Measurements from ENCODE around the gene DOC2A. TPM values are rescaled to one million over a fixed set of nuclear protein-coding genes. Genes with fewer than 3 reads are reported as not detected.

Gene DOC2A
- total and polyA plus RNA-seq, 2 of the 4 experiments (the other 2 are of a cell fraction): under 0.01 to 0.48 TPM

GRCh38 chr16:29972992-29973383 lies 37.8 kb downstream of the DOC2A start (continued):
- TF ChIP-seq POLR2A (IDR thresholded peaks at IDR 0.05; ENCODE audit: low read depth, low read length) (no peak), CTCF (conservative IDR thresholded peaks at IDR 0.05; ENCODE audit: low read depth, low read length) (no peak)

- H2BK15ac ChIP-seq (ENCODE audit: low read depth, low read length): no peak overlapping the region
- no peak overlapping the region for H2BK20ac ChIP-seq (ENCODE audit: low read depth, low read length)
- no peak overlapping the region for H2BK120ac ChIP-seq (ENCODE audit: low read depth, low read length)
- no peak overlapping the region for H3K56ac ChIP-seq (ENCODE audit: extremely low read depth, insufficient read depth, low read length)
- H2AK9ac ChIP-seq (replicated peaks; ENCODE audit: low read depth, low read length, poor library complexity): no peak overlapping the region
- in situ Hi-C loops (cut with MboI; ENCODE audit: low sequenced_read_pairs): no loop called here
- peaks cover 18% of the 10 kb centered on the region for H3K9me1 ChIP-seq (ENCODE audit: insufficient read depth, low read length)
- no peak overlapping the region for H3K14ac ChIP-seq (replicated peaks; ENCODE audit: low read depth, low read length)
- no peaks in the 10 kb centered on the region for H3K27me3 ChIP-seq (ENCODE audit: control insufficient read depth, insufficient read depth, low read length)
- intact Hi-C loops (cut with micrococcal nuclease): loop anchor here (2.0 to 5.0 kb wide), 2 partner anchors 45 to 110 kb away; partner anchors contain the start of genes CDIPT and KCTD13
- no peak overlapping the region for H3K9ac ChIP-seq (ENCODE audit: low read depth, low read length)
- BruUV-seq (replicated peaks): no TSS peak
- ATAC-seq (ENCODE audit: low read depth): no peak
- no peak overlapping the region for H3K27ac ChIP-seq (ENCODE audit: insufficient read depth, low read length)
- H4K20me1 ChIP-seq (ENCODE audit: insufficient read depth, low read length): peaks cover 34% of the 10 kb centered on the region
- H3K4me3 ChIP-seq (ENCODE audit: insufficient read depth, low read depth, low read length): no peak overlapping the region
- peaks cover 0 to 38% of the 10 kb centered on the region in 2 experiments for H3K79me1 ChIP-seq (ENCODE audit: low read depth in 1 of 2, low read length in 2 of 2)
- H3K18ac ChIP-seq (ENCODE audit: low read depth, low read length): no peak overlapping the region
- ChIA-PET POLR2A (ENCODE audit: unreplicated experiment) (interaction anchor here (1.3 kb wide), 1 partner anchor 9 kb away, joined by 5 read pairs; no protein-coding TSS in a partner anchor), CTCF (no interaction called here)
- dilution Hi-C loops (cut with HindIII; ENCODE audit: low sequenced_read_pairs, unreplicated experiment): no loop called here
- no peak for TF ChIP-seq FOS (IDR thresholded peaks at IDR 0.05; ENCODE audit: low read depth, low read length)
- no peak for TF ChIP-seq MXI1 (IDR thresholded peaks at IDR 0.05; ENCODE audit: borderline replicate concordance, low read depth, low read length)
- no peak for TF ChIP-seq USF2 (IDR thresholded peaks at IDR 0.05; ENCODE audit: low read depth, low read length)
- no peak for TF ChIP-seq RFX5 (IDR thresholded peaks at IDR 0.05; ENCODE audit: low read depth, low read length)
- no peaks in the 10 kb centered on the region for H3K9me3 ChIP-seq (ENCODE audit: control insufficient read depth, insufficient read depth, low read length)
- H4K8ac ChIP-seq (ENCODE audit: low read depth in 2 of 2, low read length in 2 of 2): no peak overlapping the region
- H3K36me3 ChIP-seq (ENCODE audit: control insufficient read depth, insufficient read depth, low read length): peaks cover 17% of the 10 kb centered on the region
- H3K4me2 ChIP-seq (ENCODE audit: low read depth, low read length): no peak overlapping the region
- H4K91ac ChIP-seq (ENCODE audit: insufficient read depth, low read depth, low read length): no peak overlapping the region
- H2AK5ac ChIP-seq (ENCODE audit: low read depth, low read length): no peak overlapping the region
- no peak overlapping the region for H2BK5ac ChIP-seq (ENCODE audit: low read depth, low read length, poor library complexity, severe bottlenecking)
- H2AFZ ChIP-seq (replicated peaks; ENCODE audit: low read length, poor library complexity): no peak overlapping the region
- WGBS, 2 experiments (ENCODE audit: extremely low coverage in 2 of 2, insufficient read length in 1 of 2): no CpG with 5 or more reads among the region's 1 CpG
- no peak for DNase-seq
- H4K5ac ChIP-seq (ENCODE audit: low read depth, low read length): no peak overlapping the region
- H3K4ac ChIP-seq (ENCODE audit: low read depth, low read length): no peak overlapping the region
- no peak overlapping the region for H3K23ac ChIP-seq (ENCODE audit: low read depth, low read length)
- H3K4me1 ChIP-seq (ENCODE audit: control insufficient read depth, insufficient read depth, low read length): peaks cover 13% of the 10 kb centered on the region; the same call in 1 of the 2 replicates
Measured at GRCh38 chr16:29972500-29972899, 38.3 kb downstream of the DOC2A start.

All from IMR-90 (cell line).